Activated T-helper 1 cell treated with anti-CD3 and anti-CD28 coated beads, Interleukin-2, amount 50 U/mL, for 16 hours (primary cell): ENCODE measurements around the gene PCCB.
"Not testable (repeated sequence)": the region's sequence is repeated elsewhere in the genome, so short reads cannot be mapped to it uniquely, and the experiment has no call there.

ENCODE experiments used
- DNase-seq, 2 donors: peaks; one replicate each; pipeline ENCODE4 v3.0.0-alpha.2; 2020; ENCODE audit warnings: low read depth in 1 of 2, low spot score in 1 of 2

PCCB gene

DNA sequence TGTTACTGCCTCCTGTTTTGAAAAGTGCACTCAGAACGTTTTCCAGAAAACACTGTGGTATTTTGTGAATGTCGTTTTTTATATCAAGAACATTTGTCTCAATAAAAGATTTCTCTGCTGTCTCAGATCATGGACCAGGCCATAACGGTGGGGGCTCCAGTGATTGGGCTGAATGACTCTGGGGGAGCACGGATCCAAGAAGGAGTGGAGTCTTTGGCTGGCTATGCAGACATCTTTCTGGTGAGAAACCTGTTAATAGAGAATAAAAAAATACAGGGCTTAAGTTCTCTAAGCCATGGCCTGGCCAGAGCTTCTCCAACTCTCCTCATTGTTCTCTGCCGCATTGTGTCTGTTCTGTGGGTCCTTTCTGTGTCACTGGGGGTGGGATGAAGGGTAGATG, 11.7 kb downstream of the PCCB start:
- no peak for DNase-seq

DNA sequence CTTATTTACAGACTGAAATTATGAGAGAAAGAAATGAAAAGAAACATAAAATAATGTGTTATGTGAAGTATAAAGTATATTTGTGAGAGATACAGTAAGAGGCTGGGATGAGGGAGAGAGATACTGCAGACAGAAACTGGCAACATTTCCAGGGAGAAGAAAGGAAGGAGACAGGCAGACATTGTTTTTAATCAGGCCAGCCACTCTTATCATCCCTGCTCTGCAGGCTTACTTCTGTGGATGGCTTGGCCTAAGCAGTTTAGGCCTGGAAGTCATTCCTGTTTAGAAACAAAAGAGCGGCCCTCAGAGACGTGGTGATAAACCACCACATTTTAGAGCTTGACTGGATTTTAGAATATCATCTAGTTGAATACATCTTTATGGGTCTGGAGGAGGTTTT, 12.4 kb downstream of the PCCB start:
- no peak for DNase-seq

DNA sequence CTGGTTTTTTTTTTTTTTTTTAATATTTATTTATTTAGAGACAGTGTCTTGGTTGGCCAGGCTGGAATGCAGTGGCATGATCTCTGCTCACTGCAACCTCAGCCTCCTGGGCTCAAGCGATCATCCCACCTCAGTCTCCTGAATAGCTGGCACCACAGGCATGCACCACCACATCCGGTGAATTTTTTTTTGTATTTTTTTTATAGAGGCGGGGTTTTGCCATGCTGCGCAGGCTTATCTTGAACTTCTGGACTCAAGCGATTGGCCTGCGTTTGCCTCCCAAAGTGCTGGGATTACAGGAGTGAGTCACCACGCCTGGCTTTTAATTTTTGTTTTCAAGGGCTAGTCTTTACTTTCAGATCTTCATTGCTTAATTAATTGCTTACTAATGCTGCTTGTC, 13.1 kb downstream of the PCCB start:
- no peak for DNase-seq

DNA sequence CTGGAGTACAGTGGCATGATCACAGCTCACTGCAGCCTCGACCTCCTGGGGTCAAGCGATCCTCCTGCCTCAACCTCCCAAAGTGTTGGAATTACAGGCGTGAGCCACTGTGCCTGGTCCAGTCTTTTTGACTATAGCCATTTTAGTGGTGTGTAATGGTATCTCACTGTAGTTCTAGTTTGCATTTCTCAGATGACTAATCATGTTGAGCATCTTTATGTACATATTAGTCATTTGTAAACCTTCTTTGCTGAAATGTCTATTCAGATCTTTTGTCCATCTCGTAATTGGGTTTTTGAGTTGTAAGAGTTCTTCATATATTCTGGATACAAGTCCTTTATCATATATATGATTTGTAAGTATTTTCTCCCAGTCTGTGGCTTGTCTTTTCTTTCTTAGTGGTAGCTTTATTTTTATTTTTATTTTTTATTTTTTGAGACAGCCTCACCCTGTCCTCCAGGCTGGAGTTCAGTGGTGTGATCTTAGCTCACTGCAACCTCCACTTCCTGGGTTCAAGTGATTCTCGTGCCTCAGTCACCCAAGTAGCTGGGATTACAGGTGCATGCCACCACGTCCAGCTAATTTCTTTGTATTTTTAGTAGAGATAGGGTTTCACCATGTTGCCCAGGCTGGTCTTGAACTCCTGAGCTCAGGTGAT, 16.5 kb downstream of the PCCB start:
- not testable (repeated sequence) for DNase-seq

DNA sequence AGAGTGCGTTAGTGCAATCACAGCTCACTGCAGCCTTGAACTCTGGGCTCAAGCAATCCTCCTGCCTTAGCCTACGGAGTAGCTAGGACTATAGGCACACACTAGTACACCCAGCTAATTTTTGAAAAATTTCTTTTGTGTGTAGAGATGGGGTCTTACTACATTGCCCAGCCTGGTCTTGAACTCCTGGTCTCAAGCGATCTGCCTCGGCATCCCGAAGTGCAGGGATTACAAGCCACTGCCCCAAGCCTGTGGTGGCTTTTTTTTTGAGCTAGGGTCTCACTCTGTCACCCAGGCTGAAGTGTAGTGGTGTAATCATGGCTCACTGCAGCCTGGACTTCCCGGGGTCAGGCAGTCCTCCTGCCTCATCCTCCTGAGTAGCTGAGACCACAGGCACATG, 17.1 kb downstream of the PCCB start:
- no peak for DNase-seq

DNA sequence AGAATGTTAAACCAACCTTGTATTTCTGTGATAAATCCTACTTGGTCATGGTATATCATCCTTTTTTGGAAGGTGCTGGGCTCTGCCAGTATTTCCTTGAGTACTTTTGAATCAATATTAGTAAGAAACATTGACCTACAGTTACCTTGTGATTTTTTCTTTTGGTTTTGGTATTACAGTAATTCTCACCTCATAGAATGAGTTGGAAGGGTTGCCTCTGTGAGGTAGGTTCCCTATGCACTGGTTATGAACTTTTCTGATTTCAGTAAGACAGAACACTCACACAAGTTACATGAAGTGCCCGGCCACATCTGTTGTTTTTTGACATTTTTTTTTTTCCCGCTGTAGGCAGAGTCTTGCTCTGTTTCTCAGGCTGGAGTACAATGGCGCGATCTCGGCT, 20.0 kb downstream of the PCCB start:
- DNase-seq = no peak

DNA sequence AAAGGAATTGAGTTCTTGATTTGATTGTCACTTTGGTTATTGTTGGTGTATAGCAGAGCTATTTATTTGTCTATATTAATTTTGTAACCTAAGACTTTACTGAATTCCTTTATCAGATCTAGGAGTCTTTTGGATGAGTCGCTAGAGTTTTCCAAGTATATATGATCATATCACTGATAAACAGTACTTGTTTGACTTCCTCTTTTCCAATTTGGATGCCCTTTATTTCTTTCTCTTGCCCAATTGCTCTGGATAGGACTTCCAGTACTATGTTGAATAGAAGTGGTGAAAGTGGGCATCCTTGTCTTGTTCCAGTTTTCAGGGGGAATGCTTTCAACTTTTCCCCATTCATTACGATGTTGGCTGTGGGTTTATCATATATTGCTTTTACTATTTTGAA, 21.5 kb downstream of the PCCB start:
- DNase-seq = not testable (repeated sequence)

DNA sequence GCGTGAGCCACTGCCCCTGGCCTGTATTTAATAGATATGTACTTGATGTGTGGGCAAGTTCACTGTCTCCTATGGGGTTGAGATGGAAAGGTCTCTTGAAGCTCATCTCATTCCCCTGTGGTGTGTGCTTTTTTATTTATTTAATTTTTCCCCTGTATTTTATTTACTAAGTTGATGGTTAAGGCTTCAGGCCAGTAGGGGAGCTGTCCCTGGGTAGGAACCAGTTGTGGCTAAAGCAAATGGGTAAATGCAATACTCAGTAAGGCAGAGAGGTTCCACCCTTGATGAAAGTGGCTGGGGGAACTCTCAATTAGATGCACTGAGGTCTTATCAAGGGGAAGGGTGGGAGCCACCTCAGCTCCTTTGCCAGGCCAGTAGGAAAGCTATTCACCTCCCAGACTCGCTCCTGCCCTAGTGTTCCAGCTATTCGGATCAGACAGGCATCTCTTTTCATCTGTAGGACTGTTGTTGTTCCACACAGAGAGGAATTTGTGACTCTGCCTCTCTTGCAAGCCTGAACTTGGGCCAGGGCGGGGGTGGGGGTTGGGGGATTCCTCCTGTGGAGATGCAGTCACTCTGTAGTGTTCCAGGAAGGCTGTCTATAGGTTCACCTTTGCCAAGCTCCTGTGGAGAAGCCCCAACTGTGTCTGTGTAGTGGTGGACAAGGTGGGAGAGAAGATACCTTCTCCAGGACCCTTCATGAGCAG, 26.1 kb downstream of the PCCB start:
- DNase-seq = no peak

DNA sequence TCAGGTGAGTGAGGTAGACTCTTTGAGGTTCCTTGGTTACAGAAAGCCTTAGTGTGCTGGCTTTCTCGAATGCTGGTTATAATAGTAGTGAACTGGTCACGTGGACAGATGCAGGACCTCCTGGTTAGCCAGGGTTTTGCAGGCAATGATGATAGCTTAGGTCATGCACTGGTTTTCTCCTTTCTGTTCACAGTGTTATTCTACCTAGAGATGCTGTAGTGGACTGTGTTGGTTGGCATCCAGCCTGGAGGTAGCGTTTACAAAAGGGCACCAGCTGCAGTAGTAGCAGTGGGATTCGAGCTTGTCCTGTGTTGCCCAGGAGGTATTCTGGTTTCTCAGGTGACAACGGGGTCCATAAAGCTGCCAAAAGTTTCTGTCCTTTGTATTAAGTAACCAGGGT, 27.0 kb downstream of the PCCB start:
- DNase-seq = no peak

DNA sequence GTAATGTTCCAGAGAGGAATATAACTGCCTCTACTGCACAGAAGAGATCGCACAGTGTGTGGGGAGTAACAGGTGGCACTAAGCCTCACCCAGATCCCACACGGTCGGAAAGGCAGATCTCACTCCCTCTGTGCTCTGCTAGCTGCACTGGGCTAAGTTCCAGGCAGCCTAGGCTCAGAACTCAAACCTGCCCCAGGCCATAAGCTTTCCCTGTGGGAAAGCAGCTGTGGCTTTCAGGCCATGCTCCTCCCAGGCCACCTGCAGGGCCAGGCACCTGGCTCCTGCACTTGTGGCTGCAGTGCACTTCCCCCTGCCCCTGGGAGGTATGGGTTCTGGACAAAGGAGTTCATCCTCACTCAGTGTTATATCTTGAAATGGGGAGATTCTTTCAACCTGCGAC, 27.5 kb downstream of the PCCB start:
- DNase-seq = no peak

DNA sequence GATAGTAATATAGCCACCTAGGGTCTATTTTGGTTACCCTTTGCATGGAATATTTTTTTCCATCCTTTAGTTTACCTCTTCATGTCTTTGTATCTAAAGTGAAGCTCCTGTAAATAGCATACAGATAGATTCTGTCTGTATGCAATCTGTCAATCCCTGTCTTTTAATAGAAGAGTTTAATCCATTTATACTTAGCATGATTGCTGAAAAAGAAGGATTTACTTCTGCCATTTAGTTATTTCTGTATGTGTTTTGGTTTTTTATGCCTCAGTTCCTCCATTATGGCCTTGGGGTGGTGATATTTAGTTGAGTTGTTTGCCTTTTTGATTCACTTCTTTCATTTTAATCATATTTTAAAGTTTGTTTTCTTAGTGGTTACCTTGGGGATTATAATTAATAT, 29.0 kb downstream of the PCCB start:
- no peak for DNase-seq

DNA sequence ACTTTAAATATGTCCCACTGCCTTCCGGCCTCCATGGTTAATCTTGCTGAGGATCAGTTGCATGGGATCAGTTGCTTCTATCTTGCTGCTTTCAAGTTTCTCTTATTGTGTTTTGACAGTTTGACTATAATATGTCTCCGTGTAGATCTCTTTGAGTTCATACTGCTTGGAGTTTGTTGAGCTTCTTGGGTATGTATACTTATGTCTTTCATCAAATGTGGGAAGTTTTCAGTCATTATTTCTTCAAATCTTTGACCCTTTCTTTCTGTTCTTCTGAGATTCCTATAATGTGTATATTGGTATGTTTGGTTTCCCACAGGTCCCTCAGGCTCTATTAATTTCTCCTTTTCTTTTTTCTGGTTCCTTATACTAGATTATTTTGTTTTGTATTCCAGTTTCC, 30.8 kb downstream of the PCCB start:
- DNase-seq = no peak

DNA sequence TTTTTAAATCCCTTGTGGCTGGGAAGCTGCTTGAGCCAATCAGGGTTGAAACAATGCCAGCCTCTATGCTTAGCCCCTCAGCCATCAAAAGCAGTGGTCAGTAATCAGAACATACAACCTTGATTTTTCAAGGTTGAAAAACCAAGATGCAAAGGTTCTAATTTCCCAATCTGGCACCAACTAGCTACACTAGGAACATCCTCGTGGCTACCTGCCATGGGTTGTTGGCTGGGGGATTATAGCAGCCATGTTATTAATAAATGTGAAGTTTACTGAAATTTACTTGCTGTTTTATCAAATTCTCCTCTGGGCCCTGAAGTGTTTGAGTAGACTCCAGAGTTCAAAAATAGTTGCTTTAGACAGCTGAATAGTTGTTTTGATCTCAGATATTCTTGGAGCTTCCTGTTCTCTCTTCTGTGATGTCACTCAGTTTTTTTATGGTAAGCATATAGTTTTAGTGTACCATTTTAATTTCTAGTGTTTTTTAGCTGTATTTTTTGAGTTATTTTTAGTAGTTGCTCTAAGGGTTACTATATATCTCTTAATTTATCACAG, 31.9 kb downstream of the PCCB start:
- no peak for DNase-seq

DNA sequence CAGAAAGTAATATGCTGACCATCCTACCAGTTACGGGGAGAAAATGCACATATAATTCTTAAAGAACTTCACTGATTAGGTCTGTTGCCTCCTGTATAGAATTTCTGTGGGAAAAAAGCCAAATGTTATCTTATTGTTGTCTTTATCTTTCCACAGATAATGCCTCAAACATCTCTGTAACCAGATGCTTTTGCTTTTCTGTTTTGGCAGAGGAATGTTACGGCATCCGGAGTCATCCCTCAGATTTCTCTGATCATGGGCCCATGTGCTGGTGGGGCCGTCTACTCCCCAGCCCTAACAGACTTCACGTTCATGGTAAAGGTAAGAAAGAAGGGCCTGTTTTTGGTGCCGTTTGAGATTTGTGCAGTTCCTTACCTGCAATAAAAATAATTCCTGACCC, 33.5 kb downstream of the PCCB start:
- DNase-seq = no peak

DNA sequence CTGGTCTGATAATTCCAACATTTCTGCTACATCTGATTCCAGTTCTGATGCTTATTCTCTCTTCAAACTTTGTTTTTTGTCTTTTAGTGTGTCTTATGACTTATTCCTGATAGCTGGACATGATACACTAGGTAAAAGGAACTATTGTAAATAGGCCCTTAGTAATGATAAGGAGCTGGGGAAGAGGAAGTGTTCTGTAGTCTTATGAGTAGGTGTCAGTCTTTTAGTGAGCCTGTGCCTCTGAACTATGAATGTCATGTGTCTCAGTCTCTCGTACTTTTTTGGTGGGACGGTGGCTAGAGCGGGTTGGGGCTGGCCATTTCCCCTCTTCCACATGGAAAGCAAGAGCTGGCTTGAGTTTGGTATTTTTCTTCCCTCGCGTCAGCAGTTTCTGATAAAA, 41.2 kb downstream of the PCCB start:
- DNase-seq = no peak

DNA sequence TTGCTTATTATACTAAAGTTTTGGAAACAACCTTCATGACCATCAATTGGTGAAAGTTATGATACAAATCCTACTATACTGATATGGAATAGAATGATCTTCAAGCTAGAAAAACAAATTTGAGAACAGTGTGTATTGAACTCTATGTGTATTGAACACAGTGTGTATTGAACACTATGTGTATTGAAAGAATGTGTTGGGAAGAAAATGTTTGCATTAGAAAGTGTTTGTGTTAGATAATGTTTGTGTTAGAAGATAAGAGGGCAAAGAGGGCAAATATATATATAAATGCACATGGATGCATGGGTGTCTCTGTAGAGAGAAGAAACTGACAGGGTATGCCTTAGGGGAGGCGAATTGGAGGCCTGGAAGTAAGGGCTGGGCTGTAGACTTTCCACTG, 42.4 kb downstream of the PCCB start:
- DNase-seq = no peak

DNA sequence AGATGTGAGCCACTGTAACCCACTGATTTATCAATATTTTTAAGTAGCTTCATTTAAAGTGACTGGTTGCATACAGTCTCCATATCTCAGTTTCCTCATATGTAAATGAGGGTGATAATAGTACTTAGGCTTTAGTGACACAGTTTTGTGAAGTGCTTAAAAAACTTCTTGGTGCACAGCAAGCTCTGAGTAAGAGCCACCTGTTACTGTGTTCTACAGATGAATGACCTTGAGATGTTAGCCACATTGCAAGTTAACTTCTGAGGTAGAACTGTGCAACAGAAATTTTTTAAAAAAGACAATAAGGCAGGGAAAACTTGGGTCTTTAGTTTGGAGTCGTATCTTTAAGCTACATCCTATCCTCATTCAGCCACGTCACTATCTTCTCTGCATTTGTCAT, 43.1 kb downstream of the PCCB start:
- DNase-seq = no peak

DNA sequence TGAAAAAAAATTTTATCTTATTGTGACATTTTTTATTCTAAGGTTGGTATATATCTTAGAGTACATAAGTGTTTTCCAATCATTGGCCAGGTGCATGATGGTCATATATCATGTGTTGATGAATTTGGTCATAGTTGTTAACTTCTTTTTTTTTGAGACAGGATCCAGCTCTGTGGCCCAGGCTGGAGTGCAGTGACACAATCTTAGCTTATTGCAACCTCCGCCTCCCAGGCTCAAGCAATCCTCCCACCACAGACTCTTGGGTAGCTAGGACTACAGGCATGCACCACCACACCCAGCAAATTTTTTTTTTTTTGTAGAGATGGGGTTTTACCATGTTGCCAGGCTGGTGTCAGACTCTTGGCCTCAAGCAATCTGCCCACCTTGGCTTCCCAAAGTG, 44.0 kb downstream of the PCCB start:
- no peak for DNase-seq

DNA sequence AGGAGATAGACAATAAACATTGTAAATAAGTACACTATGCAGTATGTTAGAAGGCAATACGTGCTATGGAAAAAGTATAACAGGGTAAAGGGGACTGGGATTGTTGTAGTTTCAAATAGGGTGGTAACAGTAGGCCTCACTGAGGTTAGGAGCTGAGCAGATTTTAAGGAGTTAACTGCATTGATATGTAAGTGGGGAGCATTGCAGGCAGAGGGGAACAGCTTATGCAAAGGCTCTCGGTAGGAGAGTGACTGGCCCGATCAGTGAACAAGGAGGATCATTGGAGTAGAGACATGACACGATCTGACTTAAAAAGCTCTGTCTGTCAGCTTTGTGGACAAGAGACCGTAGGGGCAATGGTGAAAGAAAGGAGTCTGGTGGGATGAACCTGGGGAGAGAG, 46.8 kb downstream of the PCCB start:
- no peak for DNase-seq

DNA sequence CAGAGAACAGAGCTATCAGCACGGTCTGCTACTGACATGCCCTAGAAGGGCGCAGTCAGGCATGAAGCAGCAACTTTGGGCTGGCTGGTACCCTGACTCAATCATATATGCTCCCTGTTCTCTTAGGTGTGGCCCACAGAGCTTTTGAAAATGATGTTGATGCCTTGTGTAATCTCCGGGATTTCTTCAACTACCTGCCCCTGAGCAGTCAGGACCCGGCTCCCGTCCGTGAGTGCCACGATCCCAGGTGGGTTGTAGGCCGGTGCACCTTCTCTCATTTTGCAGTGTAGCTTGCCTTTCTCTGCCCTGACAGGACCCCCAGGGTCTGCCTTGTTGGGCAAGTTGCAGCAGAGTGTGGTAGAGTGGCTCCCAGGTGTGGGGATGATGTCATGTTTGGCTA, 47.7 kb downstream of the PCCB start:
- DNase-seq = no peak

DNA sequence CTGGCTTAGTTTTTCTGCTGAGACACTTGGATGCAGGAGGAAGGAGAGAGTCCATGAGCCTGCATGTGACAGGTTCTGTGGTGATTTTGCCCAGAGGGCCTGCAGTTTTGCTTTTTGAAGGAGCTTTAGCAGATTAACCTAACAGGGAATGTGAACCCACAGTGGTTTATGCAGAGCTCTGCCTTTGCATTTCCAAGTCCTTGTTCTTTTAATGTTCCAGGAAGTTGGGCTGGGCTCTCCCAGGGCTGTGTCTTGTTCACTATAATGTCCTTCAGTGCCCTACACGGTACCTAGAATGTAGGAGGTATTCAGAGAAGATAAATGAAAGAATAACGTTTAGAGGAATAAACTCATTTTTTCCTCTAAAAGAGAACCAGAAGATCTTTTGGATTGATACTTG, 50.3 kb downstream of the PCCB start:
- no peak for DNase-seq

DNA sequence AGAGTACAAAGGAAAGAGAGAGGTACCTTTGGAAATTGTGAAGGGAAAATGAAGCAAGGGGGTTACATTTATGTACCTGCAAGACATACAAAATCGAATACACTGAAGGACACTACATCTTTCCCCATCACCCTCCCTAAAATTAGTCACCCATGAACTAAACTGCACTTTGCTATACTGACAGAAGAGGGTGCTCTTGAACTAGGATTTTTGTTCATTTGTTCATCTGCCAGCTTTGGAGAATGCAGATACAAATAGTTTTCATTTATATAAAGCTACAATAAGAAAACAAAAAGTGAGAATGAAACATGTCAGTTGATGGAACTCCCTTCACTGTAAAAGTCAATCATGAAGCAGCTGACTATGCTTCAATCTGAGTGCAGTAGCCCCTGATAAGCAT, 55.7 kb downstream of the PCCB start:
- no peak for DNase-seq

DNA sequence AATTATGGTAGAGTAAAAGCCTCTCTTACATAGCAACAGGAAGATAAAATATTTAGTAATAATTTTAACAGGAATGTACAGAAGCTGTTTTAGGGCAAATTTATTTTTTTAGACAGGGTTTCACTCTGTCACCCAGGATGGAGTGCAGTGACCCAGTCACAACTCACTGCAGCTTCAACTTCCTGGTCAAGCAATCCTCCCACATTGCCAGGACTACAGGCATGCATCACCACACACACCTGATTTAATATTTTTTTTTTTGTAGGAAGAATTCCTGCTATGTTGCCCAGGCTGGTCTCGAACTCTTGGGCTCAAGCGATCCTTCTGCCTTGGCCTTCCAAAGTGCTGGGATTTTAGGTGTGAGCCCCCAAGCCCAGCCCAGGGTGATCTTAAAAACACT, 61.1 kb downstream of the PCCB start:
- DNase-seq = no peak
